Smooth muscle cell (in vitro differentiated cells): ENCODE results near the gene LARP6. TPM values are rescaled to one million over a fixed set of nuclear protein-coding genes. Genes with fewer than 3 reads are reported as not detected.

ENCODE experiments used
- DNase-seq: peaks from one replicate; lab custom pipeline; 2025; ENCODE audit not compliant: unreplicated experiment; lab: John Stamatoyannopoulos, UW
- H2AFZ ChIP-seq: fragments of 200-600 bp; sonication (generic); 2 replicates; pipeline ENCODE4 v1.6.0; 2016; ENCODE audit warnings: antibody characterized with exemption, low read depth, mild to moderate bottlenecking
- H3F3A ChIP-seq: fragments of 200-600 bp; sonication (generic); 2 replicates; pipeline ENCODE4 v1.6.0; 2017; ENCODE audit warnings: antibody characterized with exemption, low read depth
- H3K27ac ChIP-seq: fragments of 200-600 bp; sonication (generic); 2 replicates; pipeline ENCODE4 v1.5.1; 2016; ENCODE audit warnings: low read depth, mild to moderate bottlenecking
- H3K27me3 ChIP-seq: fragments of 200-600 bp; sonication (generic); 2 replicates; pipeline ENCODE4 v1.6.1; 2016; ENCODE audit warnings: low read depth, mild to moderate bottlenecking
- H3K36me3 ChIP-seq: fragments of 200-600 bp; sonication (generic); 2 replicates; pipeline ENCODE4 v1.5.1; 2016; ENCODE audit warnings: low read depth
- H3K4me1 ChIP-seq: fragments of 200-600 bp; sonication (generic); 2 replicates; pipeline ENCODE4 v1.5.1; 2016; ENCODE audit warnings: low read depth
- H3K4me2 ChIP-seq: fragments of 200-600 bp; sonication (generic); 2 replicates; pipeline ENCODE4 v1.6.0; 2016; ENCODE audit warnings: mild to moderate bottlenecking
- H3K4me3 ChIP-seq: fragments of 200-600 bp; sonication (generic); 2 replicates; pipeline ENCODE4 v1.5.1; 2016; ENCODE audit warnings: mild to moderate bottlenecking
- H3K79me2 ChIP-seq: fragments of 200-600 bp; sonication (generic); 2 replicates; pipeline ENCODE4 v1.6.0; 2016; ENCODE audit warnings: low read depth, mild to moderate bottlenecking
- H3K9ac ChIP-seq: fragments of 200-600 bp; sonication (generic); 2 replicates; pipeline ENCODE4 v1.6.0; 2016; ENCODE audit warnings: low read depth
- H3K9me3 ChIP-seq: fragments of 200-600 bp; sonication (generic); replicated peaks from 2 replicates; pipeline ENCODE4 v1.5.1; 2016; ENCODE audit warnings: low read depth
- H4K20me1 ChIP-seq: fragments of 200-600 bp; sonication (generic); 2 replicates; pipeline ENCODE4 v1.6.0; 2016; ENCODE audit warnings: low read depth
- CTCF ChIP-seq: fragments of 200-600 bp; sonication (generic); IDR thresholded peaks from 2 replicates; pipeline ENCODE4 v1.5.1; 2017; ENCODE audit warnings: borderline replicate concordance, mild to moderate bottlenecking, antibody characterized with exemption; ENCODE audit not compliant: insufficient read depth, poor library complexity, severe bottlenecking
- WGBS: methylation state at CpG from one replicate; pipeline ENCODE4 v1.1.7; 2016; ENCODE audit warnings: low lambda C conversion rate; 5-methylcytosine and 5-hydroxymethylcytosine counted together
- polyA plus RNA-seq: library from polyadenylated mRNA; unstranded; fragments of >200 nt; fragmentation: Nextera tagmentation; extraction: Ambion mirVana; gene quantifications from 2 replicates; pipeline ENCODE4 v1.2.1, GENCODE V29; 2016
- total RNA-seq: library from RNA; depleted of rRNA; stranded (reverse); fragments of >200 nt; gene quantifications from 2 replicates; pipeline ENCODE4 v1.2.3, GENCODE V29; 2014

The LARP6 gene
- total and polyA plus RNA-seq, 2 experiments from 2014 or later, result 55.1 to 69.5 TPM

DNA sequence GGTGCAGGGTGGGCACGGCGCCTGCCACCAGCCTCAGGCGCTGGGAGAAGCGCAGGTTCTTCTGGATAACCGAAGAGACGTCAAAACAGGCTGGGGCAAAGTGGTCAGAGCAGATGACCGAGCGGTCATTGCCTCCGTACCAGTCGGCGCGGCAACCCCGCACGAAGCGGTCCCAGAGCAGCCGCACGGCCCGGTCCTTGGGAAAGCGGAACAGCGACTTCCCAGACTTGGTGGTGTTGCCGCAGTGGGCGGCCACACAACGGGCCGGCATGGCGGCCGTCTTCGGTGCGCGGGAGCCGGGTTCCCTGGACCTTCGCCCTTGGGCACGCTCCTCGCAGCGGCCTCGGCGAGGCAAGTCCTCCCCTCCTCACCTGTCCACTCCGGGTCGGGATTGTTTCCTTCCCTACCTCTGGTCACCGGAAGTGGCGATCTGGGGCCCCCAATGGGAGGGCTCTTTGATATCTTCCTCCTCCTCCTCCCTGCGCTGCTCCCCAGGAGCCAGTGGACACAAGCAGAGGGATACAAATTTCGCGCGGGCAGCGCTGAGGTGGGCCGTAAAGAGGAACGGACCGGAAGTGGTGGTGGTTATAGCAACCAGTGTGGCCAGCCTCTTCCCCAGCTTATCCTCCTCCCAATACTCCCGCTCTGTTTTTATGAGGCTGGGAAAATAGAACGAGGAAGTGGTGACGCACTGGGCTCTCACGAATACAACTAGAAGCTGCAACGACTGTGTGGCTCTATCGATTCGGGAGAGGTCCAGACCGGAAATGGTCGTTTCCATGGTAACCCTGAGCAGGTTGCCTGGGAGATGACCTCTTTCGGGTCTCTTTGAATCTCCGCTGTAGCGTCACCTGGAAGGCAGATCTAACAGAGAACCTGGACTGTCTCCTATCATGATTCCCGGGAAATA lies 38.3 kb upstream of the LARP6 start, which contains the start of the genes LRRC49 and THAP10:
LRRC49 (plus strand) TSS at position 825 of the 910 bp plus-strand sequence; CDS start at position 894, 69 bp downstream.
THAP10 (minus strand) TSS at position 432 of the 910 bp plus-strand sequence; CDS start at position 271, 161 bp downstream.
- peak; percentile 47 for DNase-seq
- Histone ChIP-seq H4K20me1 (no peaks in the 10 kb centered on the region), H3K27ac (peak within 1 kb of the TSS; percentile 63), H3K27me3 (no peaks in the 10 kb centered on the region), H3K4me3 (peak within 1 kb of the TSS; percentile 55), H3K4me2 (peak within 1 kb of the TSS; percentile 89), H3F3A (peaks cover 10% of the 10 kb centered on the region), H3K79me2 (no peaks in the 10 kb centered on the region), H2AFZ (peak within 1 kb of the TSS; percentile 92), H3K9me3 (no peaks in the 10 kb centered on the region), H3K9ac (peak within 1 kb of the TSS; percentile 65), H3K4me1 (peaks cover 11% of the 10 kb centered on the region), H3K36me3 (no peaks in the 10 kb centered on the region)
- 1% methylated on average over 61 of the region's 61 CpGs for WGBS
- no peak for TF ChIP-seq CTCF

DNA sequence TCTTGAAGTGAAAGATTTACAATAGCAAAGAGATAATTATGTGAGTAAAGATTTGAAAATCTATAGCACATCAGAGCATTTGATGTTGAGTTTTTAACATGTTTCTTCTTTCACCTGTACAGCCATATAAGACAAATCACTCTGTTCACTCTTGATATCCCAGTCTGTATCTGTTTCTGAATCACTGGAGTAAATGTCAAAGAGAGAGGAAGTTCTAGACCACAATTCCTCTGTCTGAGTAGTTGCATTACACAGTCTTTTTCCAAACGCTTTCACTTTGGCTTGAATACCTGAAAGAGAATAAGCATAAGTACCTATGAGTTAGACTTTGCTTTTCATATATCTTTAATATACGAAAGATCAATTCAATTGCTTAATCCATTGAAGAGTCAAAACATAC lies 28.4 kb upstream of the LARP6 start:
- Histone ChIP-seq H3K4me2 (no peak overlapping the region), H3K9ac (no peak overlapping the region), H3K27ac (no peak overlapping the region), H3K9me3 (no peaks in the 10 kb centered on the region), H3K79me2 (no peaks in the 10 kb centered on the region), H3K4me1 (no peaks in the 10 kb centered on the region), H3K4me3 (no peak overlapping the region), H3K36me3 (no peaks in the 10 kb centered on the region), H4K20me1 (no peaks in the 10 kb centered on the region), H2AFZ (no peak overlapping the region), H3K27me3 (no peaks in the 10 kb centered on the region), H3F3A (no peaks in the 10 kb centered on the region)
- no peak for TF ChIP-seq CTCF
- DNase-seq, result no peak
- WGBS, result 86% methylated on average over 2 of the region's 2 CpGs

- H4K20me1 ChIP-seq, result no peaks in the 10 kb centered on the region
- H3K27me3 ChIP-seq, result no peaks in the 10 kb centered on the region
- WGBS, result 61% methylated on average over 2 of the region's 2 CpGs
- H3F3A ChIP-seq, result no peaks in the 10 kb centered on the region
- no peaks in the 10 kb centered on the region for H3K79me2 ChIP-seq
- H3K4me1 ChIP-seq, result no peaks in the 10 kb centered on the region
- DNase-seq, result no peak
- H3K36me3 ChIP-seq, result no peaks in the 10 kb centered on the region
- no peak for TF ChIP-seq CTCF
- H3K9me3 ChIP-seq, result no peaks in the 10 kb centered on the region
- no peak overlapping the region for H3K4me3 ChIP-seq
- no peak overlapping the region for H3K4me2 ChIP-seq
- H3K27ac ChIP-seq, result no peak overlapping the region
- no peak overlapping the region for H2AFZ ChIP-seq
- no peak overlapping the region for H3K9ac ChIP-seq
These were observed 26.8 kb upstream of the LARP6 start for GRCh38 chr15:70880781-70881180.
